ENCODE results near the gene NSD2. TPM values are rescaled to one million over a fixed set of nuclear protein-coding genes. Genes with fewer than 3 reads are reported as not detected.

Gene NSD2
- total RNA-seq, 4 donors from 2014 or later = 25.3 to 46.7 (median 27.4) TPM

- no peak for DNase-seq (ENCODE audit: low spot score in 2 of 2)
- Histone ChIP-seq H3K4me1 (no peaks in the 10 kb centered on the region), H3K4me3 (no peak overlapping the region), H3K27ac (no peak overlapping the region), H3K27me3 (no peaks in the 10 kb centered on the region), H3K9me3 (no peaks in the 10 kb centered on the region), H3K36me3 (peaks cover 38% of the 10 kb centered on the region)
- WGBS = no CpG with 5 or more reads among the region's 5 CpGs
- TF ChIP-seq EP300 (IDR thresholded peaks at IDR 0.05) = no peak
- TF ChIP-seq CTCF (IDR thresholded peaks at IDR 0.05) = no peak
- no peak for TF ChIP-seq POLR2A (IDR thresholded peaks at IDR 0.05)
- no peak for TF ChIP-seq POLR2AphosphoS5 (IDR thresholded peaks at IDR 0.05)
Observed at GRCh38 chr4:1952719-1953118, 81.5 kb downstream of the NSD2 start.

- Histone ChIP-seq H3K27me3 (no peaks in the 10 kb centered on the region), H3K36me3 (peaks cover 44% of the 10 kb centered on the region), H3K4me1 (no peaks in the 10 kb centered on the region), H3K9me3 (no peaks in the 10 kb centered on the region), H3K4me3 (no peak overlapping the region), H3K27ac (no peak overlapping the region)
- no peak for TF ChIP-seq EP300 (IDR thresholded peaks at IDR 0.05)
- no peak for TF ChIP-seq POLR2A (IDR thresholded peaks at IDR 0.05)
- no peak for TF ChIP-seq CTCF (IDR thresholded peaks at IDR 0.05)
- no peak for TF ChIP-seq POLR2AphosphoS5 (IDR thresholded peaks at IDR 0.05)
- DNase-seq (ENCODE audit: low spot score in 2 of 2) = no peak
- WGBS = 95% methylated on average over 9 of the region's 9 CpGs
Observed at GRCh38 chr4:1953335-1953734, 82.1 kb downstream of the NSD2 start.

GRCh38 chr4:1956631-1957030, 85.4 kb downstream of the NSD2 start:
- Histone ChIP-seq H3K27ac (no peak overlapping the region), H3K27me3 (no peaks in the 10 kb centered on the region), H3K4me1 (no peaks in the 10 kb centered on the region), H3K9me3 (no peaks in the 10 kb centered on the region), H3K36me3 (peaks cover 68% of the 10 kb centered on the region), H3K4me3 (no peak overlapping the region)
- no peak for DNase-seq (ENCODE audit: low spot score in 2 of 2)
- no peak for TF ChIP-seq EP300 (IDR thresholded peaks at IDR 0.05)
- no peak for TF ChIP-seq CTCF (IDR thresholded peaks at IDR 0.05)
- TF ChIP-seq POLR2AphosphoS5 (IDR thresholded peaks at IDR 0.05) = no peak
- TF ChIP-seq POLR2A (IDR thresholded peaks at IDR 0.05) = no peak
- WGBS = 87% methylated on average over 12 of the region's 12 CpGs

GRCh38 chr4:1958276-1959103, 87.3 kb downstream of the NSD2 start:
- H3K9me3 ChIP-seq = no peaks in the 10 kb centered on the region
- no peak for TF ChIP-seq POLR2A (IDR thresholded peaks at IDR 0.05)
- TF ChIP-seq CTCF (IDR thresholded peaks at IDR 0.05) = no peak
- TF ChIP-seq POLR2AphosphoS5 (IDR thresholded peaks at IDR 0.05) = no peak
- no peak for TF ChIP-seq EP300 (IDR thresholded peaks at IDR 0.05)
- H3K4me3 ChIP-seq = no peak overlapping the region
- H3K4me1 ChIP-seq = no peaks in the 10 kb centered on the region
- WGBS = 84% methylated on average over 5 of the region's 15 CpGs
- peaks cover 66% of the 10 kb centered on the region for H3K36me3 ChIP-seq
- no peak overlapping the region for H3K27ac ChIP-seq
- DNase-seq (ENCODE audit: low spot score in 2 of 2) = no peak
- no peaks in the 10 kb centered on the region for H3K27me3 ChIP-seq

GRCh38 chr4:1959104-1959384, 87.9 kb downstream of the NSD2 start:
- Histone ChIP-seq H3K27me3 (no peaks in the 10 kb centered on the region), H3K4me3 (no peak overlapping the region), H3K4me1 (no peaks in the 10 kb centered on the region), H3K36me3 (peaks cover 64% of the 10 kb centered on the region), H3K9me3 (no peaks in the 10 kb centered on the region), H3K27ac (no peak overlapping the region)
- 86% methylated on average over 5 of the region's 5 CpGs for WGBS
- TF ChIP-seq POLR2A (IDR thresholded peaks at IDR 0.05) (no peak), POLR2AphosphoS5 (IDR thresholded peaks at IDR 0.05) (no peak), CTCF (IDR thresholded peaks at IDR 0.05) (no peak), EP300 (IDR thresholded peaks at IDR 0.05) (no peak)
- DNase-seq (ENCODE audit: low spot score in 2 of 2) = no peak

Data from suprapubic skin (tissue), 4 donors.